ENCODE results near the gene MAPK4.

MAPK4 gene

DNA sequence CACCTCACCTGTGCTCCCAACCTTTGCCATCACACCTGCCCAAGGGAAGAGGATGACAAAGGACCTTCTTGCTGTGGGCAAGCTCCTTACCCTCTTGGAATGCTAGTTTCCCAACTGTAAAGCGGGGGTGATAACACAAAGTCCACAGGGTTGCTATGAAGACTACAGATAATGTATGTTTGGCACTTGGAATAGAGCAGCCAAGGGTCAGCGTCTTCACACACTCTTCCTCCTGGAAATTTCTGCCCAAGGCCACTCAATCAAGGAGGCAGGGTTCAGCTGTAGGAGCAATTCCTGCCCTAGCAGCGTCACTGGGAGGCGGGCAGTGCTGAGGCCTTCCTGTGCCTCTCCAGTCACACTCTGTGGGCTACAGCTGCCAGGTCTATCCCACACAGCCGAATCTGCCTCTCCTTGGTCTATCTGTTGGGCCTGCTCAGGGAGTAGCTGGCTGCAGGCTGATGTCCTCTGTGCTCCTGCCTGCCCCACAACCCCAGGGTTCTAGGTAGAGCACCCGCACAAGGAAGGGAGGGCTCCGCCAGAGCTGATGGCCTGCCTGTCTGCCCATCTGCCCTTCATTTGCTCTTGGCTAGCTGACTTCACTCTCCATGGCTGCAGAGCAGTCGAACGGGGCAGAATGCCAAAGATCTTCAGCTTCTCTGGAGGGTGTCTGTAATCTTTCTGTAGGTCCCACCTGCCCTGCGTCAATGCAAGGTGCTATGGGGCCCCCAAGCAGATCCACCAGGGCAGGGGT, 168.0 kb downstream of the MAPK4 start:
- H3K4me3 ChIP-seq (ENCODE audit: low read depth in 1 of 2, low read length in 2 of 2) = no peak overlapping the region
- H3K36me3 ChIP-seq (ENCODE audit: control insufficient read depth in 1 of 2, insufficient read depth in 2 of 2, low read length in 2 of 2) = no peaks in the 10 kb centered on the region
- H3K27ac ChIP-seq (ENCODE audit: low read length) = no peak overlapping the region
- no peaks in the 10 kb centered on the region for H3K27me3 ChIP-seq (ENCODE audit: low read depth, low read length)
- no peaks in the 10 kb centered on the region for H3K4me1 ChIP-seq (ENCODE audit: control insufficient read depth in 1 of 2, insufficient read depth in 2 of 2, low read length in 2 of 2)
- no peaks in the 10 kb centered on the region for H3K9me3 ChIP-seq (ENCODE audit: control insufficient read depth in 1 of 2, low read length in 2 of 2)

DNA sequence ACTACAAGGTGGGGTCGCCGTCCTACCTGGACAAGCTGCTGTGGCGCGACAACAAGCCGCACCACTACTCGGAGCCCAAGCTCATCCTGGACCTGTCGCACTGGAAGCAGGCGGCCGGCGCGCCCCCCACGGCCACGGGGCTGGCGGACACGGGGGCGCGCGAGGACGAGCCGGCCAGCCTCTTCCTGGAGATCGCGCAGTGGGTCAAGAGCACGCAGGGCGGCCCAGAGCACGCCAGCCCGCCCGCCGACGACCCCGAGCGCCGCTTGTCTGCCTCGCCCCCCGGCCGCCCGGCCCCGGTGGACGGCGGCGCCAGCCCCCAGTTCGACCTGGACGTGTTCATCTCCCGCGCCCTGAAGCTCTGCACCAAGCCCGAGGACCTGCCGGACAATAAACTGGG, 169.5 kb downstream of the MAPK4 start:
- Histone ChIP-seq H3K4me3 (ENCODE audit: low read depth in 1 of 2, low read length in 2 of 2) (no peak overlapping the region), H3K36me3 (ENCODE audit: control insufficient read depth in 1 of 2, insufficient read depth in 2 of 2, low read length in 2 of 2) (no peaks in the 10 kb centered on the region), H3K4me1 (ENCODE audit: control insufficient read depth in 1 of 2, insufficient read depth in 2 of 2, low read length in 2 of 2) (no peaks in the 10 kb centered on the region), H3K27me3 (ENCODE audit: low read depth, low read length) (no peaks in the 10 kb centered on the region), H3K9me3 (ENCODE audit: control insufficient read depth in 1 of 2, low read length in 2 of 2) (no peaks in the 10 kb centered on the region), H3K27ac (ENCODE audit: low read length) (no peak overlapping the region)

GRCh38 chr18:50729986-50730385, 170.1 kb downstream of the MAPK4 start:
- Histone ChIP-seq H3K4me1 (ENCODE audit: control insufficient read depth in 1 of 2, insufficient read depth in 2 of 2, low read length in 2 of 2) (no peaks in the 10 kb centered on the region), H3K36me3 (ENCODE audit: control insufficient read depth in 1 of 2, insufficient read depth in 2 of 2, low read length in 2 of 2) (no peaks in the 10 kb centered on the region), H3K9me3 (ENCODE audit: control insufficient read depth in 1 of 2, low read length in 2 of 2) (no peaks in the 10 kb centered on the region), H3K27ac (ENCODE audit: low read length) (no peak overlapping the region), H3K4me3 (ENCODE audit: low read depth in 1 of 2, low read length in 2 of 2) (no peak overlapping the region), H3K27me3 (ENCODE audit: low read depth, low read length) (no peaks in the 10 kb centered on the region)

DNA sequence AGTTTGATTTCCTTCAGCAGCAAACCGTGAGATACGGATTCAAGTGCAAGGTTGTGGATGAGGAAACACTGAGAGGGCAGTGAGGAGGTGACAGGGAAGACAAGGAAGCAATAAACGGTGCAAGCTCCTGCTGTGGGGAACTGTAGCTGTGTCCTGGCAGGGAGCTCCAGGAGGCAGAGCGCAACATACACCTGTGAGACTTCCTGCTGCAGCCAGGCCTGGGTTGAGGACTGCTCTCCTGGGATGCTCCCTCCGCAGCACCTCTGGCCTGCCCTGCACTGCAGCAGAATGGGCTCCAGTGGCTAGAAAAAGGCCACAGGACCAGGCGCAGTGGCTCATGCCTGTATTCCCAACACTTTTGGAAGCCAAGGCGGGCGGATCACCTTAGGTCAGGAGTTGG, 174.5 kb downstream of the MAPK4 start:
- H3K4me3 ChIP-seq (ENCODE audit: low read depth in 1 of 2, low read length in 2 of 2) = no peak overlapping the region
- no peaks in the 10 kb centered on the region for H3K36me3 ChIP-seq (ENCODE audit: control insufficient read depth in 1 of 2, insufficient read depth in 2 of 2, low read length in 2 of 2)
- H3K27ac ChIP-seq (ENCODE audit: low read length) = no peak overlapping the region
- H3K9me3 ChIP-seq (ENCODE audit: control insufficient read depth in 1 of 2, low read length in 2 of 2) = no peaks in the 10 kb centered on the region
- H3K4me1 ChIP-seq (ENCODE audit: control insufficient read depth in 1 of 2, insufficient read depth in 2 of 2, low read length in 2 of 2) = no peaks in the 10 kb centered on the region
- no peaks in the 10 kb centered on the region for H3K27me3 ChIP-seq (ENCODE audit: low read depth, low read length)

DNA sequence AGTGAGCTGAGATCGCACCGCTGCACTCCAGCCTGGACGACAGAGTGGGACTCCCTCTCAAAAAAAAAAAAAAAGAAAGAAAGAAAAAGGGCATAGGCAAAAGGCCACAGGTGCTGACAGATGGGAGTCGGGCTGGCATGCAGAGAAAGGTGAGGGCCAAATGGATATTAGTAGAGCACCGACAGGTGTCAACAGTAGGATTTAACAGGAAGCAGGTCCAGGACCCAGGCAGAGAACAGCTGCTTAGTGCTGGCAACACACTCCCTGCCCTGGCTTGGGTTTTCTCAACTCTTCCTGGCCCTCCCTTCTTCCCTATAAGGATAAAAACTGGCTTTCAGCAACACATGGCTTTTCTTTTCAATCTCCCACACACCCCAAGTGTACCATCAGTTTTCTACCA, 175.0 kb downstream of the MAPK4 start:
- H3K9me3 ChIP-seq (ENCODE audit: control insufficient read depth in 1 of 2, low read length in 2 of 2) = no peaks in the 10 kb centered on the region
- no peak overlapping the region for H3K4me3 ChIP-seq (ENCODE audit: low read depth in 1 of 2, low read length in 2 of 2)

GRCh38 chr18:50737127-50737526, 177.2 kb downstream of the MAPK4 start:
- Histone ChIP-seq H3K27me3 (ENCODE audit: low read depth, low read length) (no peaks in the 10 kb centered on the region), H3K27ac (ENCODE audit: low read length) (no peak overlapping the region), H3K9me3 (ENCODE audit: control insufficient read depth in 1 of 2, low read length in 2 of 2) (no peaks in the 10 kb centered on the region), H3K4me3 (ENCODE audit: low read depth in 1 of 2, low read length in 2 of 2) (no peak overlapping the region), H3K36me3 (ENCODE audit: control insufficient read depth in 1 of 2, insufficient read depth in 2 of 2, low read length in 2 of 2) (no peaks in the 10 kb centered on the region), H3K4me1 (ENCODE audit: control insufficient read depth in 1 of 2, insufficient read depth in 2 of 2, low read length in 2 of 2) (no peaks in the 10 kb centered on the region)

More for the DNA sequence above, 175.0 kb downstream of the MAPK4 start:
- Histone ChIP-seq H3K36me3 (ENCODE audit: control insufficient read depth in 1 of 2, insufficient read depth in 2 of 2, low read length in 2 of 2) (no peaks in the 10 kb centered on the region), H3K27ac (ENCODE audit: low read length) (no peak overlapping the region), H3K27me3 (ENCODE audit: low read depth, low read length) (no peaks in the 10 kb centered on the region), H3K4me1 (ENCODE audit: control insufficient read depth in 1 of 2, insufficient read depth in 2 of 2, low read length in 2 of 2) (no peaks in the 10 kb centered on the region)

GRCh38 chr18:50738098-50738757, 178.3 kb downstream of the MAPK4 start:
- Histone ChIP-seq H3K27ac (ENCODE audit: low read length) (no peak overlapping the region), H3K27me3 (ENCODE audit: low read depth, low read length) (no peaks in the 10 kb centered on the region), H3K9me3 (ENCODE audit: control insufficient read depth in 1 of 2, low read length in 2 of 2) (peaks cover 0 to 2% of the 10 kb centered on the region in 2 donors), H3K4me3 (ENCODE audit: low read depth in 1 of 2, low read length in 2 of 2) (no peak overlapping the region), H3K36me3 (ENCODE audit: control insufficient read depth in 1 of 2, insufficient read depth in 2 of 2, low read length in 2 of 2) (no peaks in the 10 kb centered on the region), H3K4me1 (ENCODE audit: control insufficient read depth in 1 of 2, insufficient read depth in 2 of 2, low read length in 2 of 2) (no peaks in the 10 kb centered on the region)

GRCh38 chr18:50742952-50743351, 183.1 kb downstream of the MAPK4 start:
- no peaks in the 10 kb centered on the region for H3K36me3 ChIP-seq (ENCODE audit: control insufficient read depth in 1 of 2, insufficient read depth in 2 of 2, low read length in 2 of 2)
- H3K9me3 ChIP-seq (ENCODE audit: control insufficient read depth in 1 of 2, low read length in 2 of 2) = peaks cover 0 to 5% of the 10 kb centered on the region in 2 donors
- no peaks in the 10 kb centered on the region for H3K27me3 ChIP-seq (ENCODE audit: low read depth, low read length)

GRCh38 chr18:50744253-50744652, 184.4 kb downstream of the MAPK4 start:
- peaks cover 0 to 5% of the 10 kb centered on the region in 2 donors for H3K9me3 ChIP-seq (ENCODE audit: control insufficient read depth in 1 of 2, low read length in 2 of 2)
- no peaks in the 10 kb centered on the region for H3K36me3 ChIP-seq (ENCODE audit: control insufficient read depth in 1 of 2, insufficient read depth in 2 of 2, low read length in 2 of 2)
- H3K4me1 ChIP-seq (ENCODE audit: control insufficient read depth in 1 of 2, insufficient read depth in 2 of 2, low read length in 2 of 2) = no peaks in the 10 kb centered on the region
- no peak overlapping the region for H3K27ac ChIP-seq (ENCODE audit: low read length)
- H3K4me3 ChIP-seq (ENCODE audit: low read depth in 1 of 2, low read length in 2 of 2) = no peak overlapping the region
- no peaks in the 10 kb centered on the region for H3K27me3 ChIP-seq (ENCODE audit: low read depth, low read length)

More at GRCh38 chr18:50742952-50743351, 183.1 kb downstream of the MAPK4 start:
- Histone ChIP-seq H3K4me1 (ENCODE audit: control insufficient read depth in 1 of 2, insufficient read depth in 2 of 2, low read length in 2 of 2) (no peaks in the 10 kb centered on the region), H3K4me3 (ENCODE audit: low read depth in 1 of 2, low read length in 2 of 2) (no peak overlapping the region), H3K27ac (ENCODE audit: low read length) (no peak overlapping the region)

DNA sequence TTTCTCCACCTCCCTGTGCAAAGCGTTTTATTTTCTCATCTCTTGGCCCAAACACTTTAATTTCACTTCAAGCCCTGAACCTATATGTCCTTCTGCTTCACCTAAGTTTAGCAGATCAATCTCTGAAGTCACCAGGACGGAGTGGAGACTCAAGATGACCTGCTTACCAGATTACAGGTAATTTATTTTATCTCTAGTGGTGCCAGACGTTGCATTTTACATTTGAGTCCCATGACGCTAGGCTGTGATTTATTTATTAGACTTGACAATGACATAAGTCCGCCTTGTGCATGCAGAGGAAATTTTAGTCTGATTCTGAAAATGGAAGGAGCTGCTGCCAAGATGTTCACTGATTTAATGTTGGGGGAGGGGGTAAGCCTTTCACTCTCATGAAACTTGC, 186.1 kb downstream of the MAPK4 start:
- H3K36me3 ChIP-seq (ENCODE audit: control insufficient read depth in 1 of 2, insufficient read depth in 2 of 2, low read length in 2 of 2) = no peaks in the 10 kb centered on the region

GRCh38 chr18:50747849-50748242, 188.0 kb downstream of the MAPK4 start:
- H3K27ac ChIP-seq (ENCODE audit: low read length) = no peak overlapping the region
- H3K4me1 ChIP-seq (ENCODE audit: control insufficient read depth in 1 of 2, insufficient read depth in 2 of 2, low read length in 2 of 2) = no peaks in the 10 kb centered on the region
- no peaks in the 10 kb centered on the region for H3K36me3 ChIP-seq (ENCODE audit: control insufficient read depth in 1 of 2, insufficient read depth in 2 of 2, low read length in 2 of 2)
- no peaks in the 10 kb centered on the region for H3K27me3 ChIP-seq (ENCODE audit: low read depth, low read length)
- peaks cover 0 to 5% of the 10 kb centered on the region in 2 donors for H3K9me3 ChIP-seq (ENCODE audit: control insufficient read depth in 1 of 2, low read length in 2 of 2)
- no peak overlapping the region for H3K4me3 ChIP-seq (ENCODE audit: low read depth in 1 of 2, low read length in 2 of 2)

More for the DNA sequence above, 186.1 kb downstream of the MAPK4 start:
- Histone ChIP-seq H3K9me3 (ENCODE audit: control insufficient read depth in 1 of 2, low read length in 2 of 2) (peaks cover 0 to 5% of the 10 kb centered on the region in 2 donors), H3K4me1 (ENCODE audit: control insufficient read depth in 1 of 2, insufficient read depth in 2 of 2, low read length in 2 of 2) (no peaks in the 10 kb centered on the region), H3K27ac (ENCODE audit: low read length) (no peak overlapping the region), H3K27me3 (ENCODE audit: low read depth, low read length) (no peaks in the 10 kb centered on the region), H3K4me3 (ENCODE audit: low read depth in 1 of 2, low read length in 2 of 2) (no peak overlapping the region)

Data from muscle layer of duodenum (tissue), 2 donors.